MCF 10A (cell line): Measurements from ENCODE around the gene CYP4A22. TPM values are rescaled to one million over a fixed set of nuclear protein-coding genes. Genes with fewer than 3 reads are reported as not detected.
A peak's percentile ranks its signal among the peaks of the same experiment; 100 is the strongest.
"Not testable (repeated sequence)": the region's sequence is repeated elsewhere in the genome, so short reads cannot be mapped to it uniquely, and the experiment has no call there.

Experiments
- BruUV-seq: library from RNA; stranded (reverse); fragments of 400-500 nt; replicated peaks from 2 replicates; lab custom pipeline; 2021; lab: Mats Ljungman, UMichigan
- CTCF ChIA-PET: fragments of 300-600 bp; sonication (Branson Sonifier 250); formaldehyde crosslinking; extraction: SDS; loops from one replicate; lab custom pipeline; 2021; ENCODE audit warnings: antibody characterized with exemption, inconsistent platforms; lab: Yijun Ruan, JAX
- POLR2A ChIA-PET: fragments of 300-600, 350-650 bp; sonication (Branson Sonifier 250); formaldehyde crosslinking; extraction: SDS; loops from one replicate; lab custom pipeline; 2020; ENCODE audit warnings: antibody characterized with exemption, inconsistent platforms; lab: Yijun Ruan, JAX
- DNase-seq: peaks from one replicate; pipeline ENCODE4 v3.0.0-alpha.2; 2018; ENCODE audit not compliant: unreplicated experiment
- H3K27ac Mint-ChIP-seq: one replicate; pipeline ENCODE4 v1.8.0; 2022; ENCODE audit warnings: mild to moderate bottlenecking, low read depth, mixed read lengths; ENCODE audit not compliant: unreplicated experiment
- H3K27me3 Mint-ChIP-seq: one replicate; pipeline ENCODE4 v1.8.0; 2022; ENCODE audit warnings: mixed read lengths; ENCODE audit not compliant: insufficient read depth, unreplicated experiment
- H3K36me3 Mint-ChIP-seq: one replicate; pipeline ENCODE4 v1.8.0; 2022; ENCODE audit warnings: mild to moderate bottlenecking, moderate library complexity, mixed read lengths; ENCODE audit not compliant: insufficient read depth, unreplicated experiment
- H3K4me1 Mint-ChIP-seq: one replicate; pipeline ENCODE4 v1.8.0; 2022; ENCODE audit warnings: mixed read lengths; ENCODE audit not compliant: insufficient read depth, unreplicated experiment
- H3K4me3 Mint-ChIP-seq: one replicate; pipeline ENCODE4 v1.8.0; 2022; ENCODE audit warnings: mild to moderate bottlenecking, moderate library complexity, mixed read lengths; ENCODE audit not compliant: unreplicated experiment
- H3K9me3 Mint-ChIP-seq: one replicate; pipeline ENCODE4 v1.8.0; 2022; ENCODE audit warnings: mixed read lengths; ENCODE audit not compliant: unreplicated experiment
- CTCF ChIP-seq: fragments of 200-600 bp; IDR thresholded peaks from one replicate; pipeline ENCODE4 v1.8.0; 2022; ENCODE audit warnings: antibody characterized with exemption, mild to moderate bottlenecking; ENCODE audit not compliant: unreplicated experiment
- intact Hi-C: fragments of 100-400 bp; cut with micrococcal nuclease; formaldehyde crosslinking; loops from 2 replicates; pipeline ENCODE4 v1.14.1; 2022
- total RNA-seq: library from RNA; stranded (reverse); gene quantifications from 2 replicates; pipeline ENCODE4 v1.2.3, GENCODE V29; 2022

The CYP4A22 gene
- total RNA-seq, 1 experiment from 2014 or later, result not detected

GRCh38 chr1:47143654-47144053 is 6.4 kb downstream of the CYP4A22 start:
- peak; percentile 20 for DNase-seq
- H3K36me3 Mint-ChIP-seq, H3K4me3 Mint-ChIP-seq, H3K4me1 Mint-ChIP-seq, POLR2A ChIA-PET, H3K9me3 Mint-ChIP-seq, intact Hi-C loops, BruUV-seq, H3K27ac Mint-ChIP-seq, H3K27me3 Mint-ChIP-seq: not testable (repeated sequence)
- TF ChIP-seq CTCF, result peak; percentile 16
- CTCF ChIA-PET, result interaction anchor here (0.7 kb wide), 1 partner anchor 141 kb away, joined by 3 read pairs; no protein-coding TSS in a partner anchor

- BruUV-seq, H3K27ac Mint-ChIP-seq, H3K27me3 Mint-ChIP-seq, intact Hi-C loops, H3K4me3 Mint-ChIP-seq, POLR2A ChIA-PET, H3K36me3 Mint-ChIP-seq, H3K4me1 Mint-ChIP-seq, CTCF ChIA-PET, H3K9me3 Mint-ChIP-seq, DNase-seq: not testable (repeated sequence)
Observed at GRCh38 chr1:47146495-47146894, 9.3 kb downstream of the CYP4A22 start.

- H3K4me1 Mint-ChIP-seq, result peaks cover 6% of the 10 kb centered on the region
- no peak overlapping the region for H3K27ac Mint-ChIP-seq
- no peak overlapping the region for H3K4me3 Mint-ChIP-seq
- BruUV-seq, result no TSS peak
- H3K27me3 Mint-ChIP-seq, result no peaks in the 10 kb centered on the region
- POLR2A ChIA-PET, result no interaction called here
- no peaks in the 10 kb centered on the region for H3K9me3 Mint-ChIP-seq
- H3K36me3 Mint-ChIP-seq, result no peaks in the 10 kb centered on the region
- DNase-seq, result no peak
- intact Hi-C loops, result no loop called here
- no peak for TF ChIP-seq CTCF
- CTCF ChIA-PET, result interaction anchor here (1.4 kb wide), 1 partner anchor 28 kb away, joined by 4 read pairs; no protein-coding TSS in a partner anchor
Observed at GRCh38 chr1:47147047-47147785, 10.0 kb downstream of the CYP4A22 start.

GRCh38 chr1:47149162-47149561 is 11.9 kb downstream of the CYP4A22 start:
- H3K4me1 Mint-ChIP-seq, H3K9me3 Mint-ChIP-seq, H3K27ac Mint-ChIP-seq, intact Hi-C loops, H3K27me3 Mint-ChIP-seq, H3K4me3 Mint-ChIP-seq, H3K36me3 Mint-ChIP-seq, BruUV-seq, DNase-seq: not testable (repeated sequence)
- POLR2A ChIA-PET, result interaction anchor here (0.6 kb wide), 1 partner anchor 40 kb away, joined by 4 read pairs; no protein-coding TSS in a partner anchor
- CTCF ChIA-PET, result interaction anchor here (0.6 to 0.7 kb wide), 2 partner anchors 16 to 26 kb away, joined by 3 to 6 read pairs; no protein-coding TSS in a partner anchor

GRCh38 chr1:47156457-47156856 is 19.2 kb downstream of the CYP4A22 start:
- BruUV-seq, H3K4me3 Mint-ChIP-seq, intact Hi-C loops, POLR2A ChIA-PET, DNase-seq, H3K27me3 Mint-ChIP-seq, H3K9me3 Mint-ChIP-seq, H3K36me3 Mint-ChIP-seq: not testable (repeated sequence)
- H3K4me1 Mint-ChIP-seq, result peaks cover 14% of the 10 kb centered on the region
- H3K27ac Mint-ChIP-seq, result peak overlapping the region; percentile 37
- CTCF ChIA-PET, result interaction anchor here (1.2 kb wide), 1 partner anchor 18 kb away, joined by 3 read pairs; no protein-coding TSS in a partner anchor

- peaks cover 14% of the 10 kb centered on the region for H3K4me1 Mint-ChIP-seq
- POLR2A ChIA-PET, H3K36me3 Mint-ChIP-seq, H3K9me3 Mint-ChIP-seq, CTCF ChIA-PET, H3K27ac Mint-ChIP-seq, BruUV-seq, H3K27me3 Mint-ChIP-seq, intact Hi-C loops, H3K4me3 Mint-ChIP-seq, DNase-seq: not testable (repeated sequence)
Observed at GRCh38 chr1:47157957-47158356, 20.7 kb downstream of the CYP4A22 start.
